ENCODE measurements around the gene SCAMP3.
"Not testable (repeated sequence)": the region's sequence is repeated elsewhere in the genome, so short reads cannot be mapped to it uniquely, and the experiment has no call there.

SCAMP3 gene

DNA sequence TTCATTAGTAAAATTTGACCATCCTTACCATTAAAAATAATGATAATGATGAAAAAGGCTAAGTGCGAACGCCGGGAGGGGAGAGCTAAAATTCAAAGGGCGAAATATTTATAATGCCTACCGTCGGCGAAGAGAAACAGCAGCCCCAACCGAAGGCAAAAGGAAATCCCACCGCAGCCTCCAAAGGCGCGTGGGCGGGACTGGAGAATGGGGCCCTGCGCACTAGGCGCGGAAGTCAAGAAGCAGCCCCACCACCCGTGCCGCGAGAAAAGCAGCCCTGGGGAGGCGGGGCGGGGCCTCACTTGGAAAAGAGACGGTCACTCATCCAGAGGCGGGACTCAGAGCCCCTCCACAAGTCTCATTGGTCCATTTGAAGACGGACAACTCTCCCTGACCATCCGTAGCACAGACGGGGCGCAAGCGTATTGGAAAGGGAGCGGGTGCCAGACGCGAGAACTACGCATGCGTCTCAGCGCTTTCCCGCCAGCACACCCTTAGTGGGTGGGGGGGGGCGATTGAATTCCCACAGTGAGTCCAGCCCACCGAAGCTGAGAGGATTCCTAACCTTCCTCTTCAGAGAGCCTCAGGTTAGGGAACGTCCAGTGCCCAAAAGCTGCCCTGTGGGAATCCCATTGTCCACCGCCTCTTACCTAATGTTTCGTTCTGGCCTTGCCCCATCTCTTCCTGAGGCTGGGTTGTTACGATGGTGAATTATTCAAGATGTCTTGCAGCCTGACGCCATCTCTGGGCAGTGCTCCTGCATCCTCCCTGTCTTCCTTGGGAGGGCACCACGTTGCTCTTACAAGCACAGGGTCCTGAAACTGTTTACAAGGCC, 34.7 kb downstream of the SCAMP3 start:
- DNase-seq (ENCODE audit: low read depth in 2 of 2): peak; percentile 97 to 100

DNA sequence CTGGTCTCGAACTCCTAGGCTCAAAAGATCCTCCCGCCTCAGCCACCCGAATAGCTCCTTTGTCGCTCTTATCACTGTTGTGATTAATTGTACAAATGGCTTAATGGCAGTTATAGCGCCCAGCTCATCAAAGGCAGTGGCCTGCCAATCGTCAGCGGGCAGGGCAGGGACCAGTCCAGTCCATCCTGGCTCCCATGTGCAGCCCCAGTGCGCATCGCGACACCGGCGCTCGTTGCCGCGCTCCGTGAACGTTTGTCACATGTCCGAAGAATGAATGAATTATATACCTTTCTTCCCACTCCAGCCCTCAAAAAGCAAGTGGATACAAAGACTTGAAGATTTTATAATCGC, 35.3 kb downstream of the SCAMP3 start:
- no peak for DNase-seq (ENCODE audit: low read depth in 2 of 2)

- peak; percentile 66 to 85 for DNase-seq (ENCODE audit: low read depth in 2 of 2)
These were observed 35.8 kb downstream of the SCAMP3 start for GRCh38 chr1:155226188-155226909.

DNA sequence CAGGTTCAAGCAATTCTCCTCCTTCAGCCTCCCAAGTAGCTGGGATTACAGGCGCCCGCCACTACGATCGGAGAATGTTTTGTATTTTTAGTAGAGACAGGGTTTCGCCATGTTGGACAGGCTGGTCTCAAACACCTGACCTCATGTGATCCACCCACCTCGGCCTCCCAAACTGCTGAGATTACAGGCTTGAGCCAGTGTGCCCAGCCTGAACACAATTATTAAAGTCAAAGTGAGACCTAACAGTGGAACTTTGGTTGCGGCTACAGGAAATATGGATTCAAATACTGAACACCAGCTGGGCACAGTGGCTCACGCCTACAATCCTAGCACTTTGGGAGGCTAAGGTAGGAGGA, 36.8 kb downstream of the SCAMP3 start:
- DNase-seq (ENCODE audit: low read depth in 2 of 2): not testable (repeated sequence)

GRCh38 chr1:155223047-155223446, 39.1 kb downstream of the SCAMP3 start:
- DNase-seq (ENCODE audit: low read depth in 2 of 2): no peak

- not testable (repeated sequence) for DNase-seq (ENCODE audit: low read depth in 2 of 2)
These were observed 41.8 kb downstream of the SCAMP3 start for GRCh38 chr1:155220211-155220965.

DNA sequence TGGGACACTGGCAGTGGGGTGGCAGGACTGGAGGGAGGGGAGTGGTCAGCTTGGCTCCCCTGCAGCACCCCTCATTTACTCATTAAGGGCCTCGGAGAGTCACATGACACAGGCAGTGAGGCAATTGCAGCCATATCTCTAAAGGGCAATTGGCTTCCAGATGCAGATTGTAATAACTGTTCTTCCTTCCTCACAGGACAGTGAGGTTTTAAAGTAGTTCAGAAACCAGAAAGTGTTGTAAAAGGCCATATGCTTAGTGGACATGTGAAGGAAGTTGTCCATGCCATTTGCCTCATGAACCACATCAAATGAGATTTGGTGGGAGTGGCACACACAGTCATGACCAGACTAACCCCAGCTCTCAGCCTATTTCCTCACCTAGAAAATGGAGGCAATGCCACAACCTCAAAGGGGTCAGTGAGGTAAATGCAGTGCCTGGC, 42.5 kb downstream of the SCAMP3 start:
- no peak for DNase-seq (ENCODE audit: low read depth in 2 of 2)

- no peak for DNase-seq (ENCODE audit: low read depth in 2 of 2)
These were observed 43.1 kb downstream of the SCAMP3 start for GRCh38 chr1:155218854-155219591.

DNA sequence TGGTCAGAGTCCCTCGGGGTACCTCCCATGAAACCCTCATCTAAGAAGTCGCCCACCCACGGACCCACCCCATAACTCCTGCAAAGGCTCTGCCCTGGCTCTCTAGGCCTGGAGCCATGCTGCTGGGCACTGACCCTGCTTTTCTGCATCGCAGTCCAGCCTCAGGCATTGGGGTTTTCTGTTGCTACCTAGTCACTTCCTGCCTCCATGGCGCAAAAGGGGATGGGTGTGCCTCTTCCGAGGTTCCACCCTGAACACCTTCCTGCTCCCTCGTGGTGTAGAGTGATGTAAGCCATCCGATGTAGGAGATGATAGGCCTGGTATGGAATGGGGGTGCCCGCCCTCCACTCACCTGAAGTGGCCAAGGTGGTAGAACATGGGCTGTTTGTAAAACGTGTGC, 47.5 kb downstream of the SCAMP3 start:
- DNase-seq (ENCODE audit: low read depth in 2 of 2): not testable (repeated sequence)

- DNase-seq (ENCODE audit: low read depth in 2 of 2): not testable (repeated sequence)
These were observed 50.1 kb downstream of the SCAMP3 start for GRCh38 chr1:155212051-155212440.

- not testable (repeated sequence) for DNase-seq (ENCODE audit: low read depth in 2 of 2)
These were observed 50.6 kb downstream of the SCAMP3 start for GRCh38 chr1:155211381-155212050.

DNA sequence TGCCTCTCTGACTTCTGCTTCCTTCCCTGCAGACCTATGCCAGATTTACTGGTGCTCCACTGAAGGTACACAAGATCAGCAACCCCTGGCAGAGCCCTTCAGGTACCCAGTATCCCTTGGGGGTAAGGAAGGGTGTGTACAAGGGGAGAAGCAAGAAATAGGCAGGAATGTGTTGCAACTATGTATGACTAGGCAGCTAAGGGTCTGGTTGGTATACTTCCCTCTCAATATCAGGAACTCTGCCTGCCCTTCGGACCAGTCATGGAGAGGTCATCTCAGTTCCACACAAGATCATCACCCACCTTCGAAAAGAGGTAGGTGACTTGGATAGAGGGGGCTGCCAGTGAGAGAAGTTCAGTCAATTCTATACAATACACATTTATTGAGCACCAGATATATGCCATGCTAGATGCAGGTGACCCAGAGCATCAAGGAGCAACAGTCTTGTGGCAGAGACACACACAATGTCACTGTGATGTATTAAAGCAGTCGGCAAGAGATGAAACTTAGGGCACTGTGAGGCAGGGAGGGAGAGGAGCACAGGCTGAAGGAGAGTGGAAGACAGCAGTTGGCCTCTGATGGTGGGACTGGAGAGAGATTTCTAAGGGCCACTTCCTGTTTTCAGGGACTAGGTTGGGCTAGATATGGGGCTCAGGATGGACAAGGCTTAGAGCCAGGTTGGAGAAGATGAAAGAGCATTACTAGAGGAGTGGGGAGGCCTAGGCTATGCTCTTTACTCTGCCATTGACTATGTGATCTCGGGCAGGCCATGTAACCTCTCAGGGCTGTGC, 51.7 kb downstream of the SCAMP3 start:
- no peak for DNase-seq (ENCODE audit: low read depth in 2 of 2)

DNA sequence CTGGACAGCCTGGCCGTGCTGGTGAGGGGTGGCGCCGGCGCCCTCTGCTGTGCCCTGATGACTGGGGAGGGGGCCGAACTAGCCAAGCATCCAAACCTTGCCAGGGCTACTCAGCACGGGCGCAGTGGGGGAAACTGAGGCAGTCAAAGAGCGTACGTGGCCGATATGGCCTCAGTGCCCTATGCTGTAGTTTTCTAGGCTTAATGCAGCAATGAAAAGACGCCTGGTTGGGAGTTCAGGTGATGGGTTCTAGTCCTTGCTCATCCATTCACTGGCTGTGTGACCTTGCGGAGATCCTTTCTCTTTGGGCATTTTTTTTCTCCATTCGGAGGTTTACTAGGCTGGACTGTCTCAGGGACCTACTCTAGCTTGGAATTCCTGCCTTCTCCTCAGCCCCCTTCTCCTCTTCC, 52.8 kb downstream of the SCAMP3 start:
- DNase-seq (ENCODE audit: low read depth in 2 of 2): no peak

GRCh38 chr1:155208541-155209311, 53.4 kb downstream of the SCAMP3 start, which contains the start of gene MTX1:
TSS of gene MTX1 (plus strand) at chr1:155208695. CDS start at chr1:155208805, 110 bp downstream.
- peak; percentile 76 to 83 for DNase-seq (ENCODE audit: low read depth in 2 of 2)

DNA sequence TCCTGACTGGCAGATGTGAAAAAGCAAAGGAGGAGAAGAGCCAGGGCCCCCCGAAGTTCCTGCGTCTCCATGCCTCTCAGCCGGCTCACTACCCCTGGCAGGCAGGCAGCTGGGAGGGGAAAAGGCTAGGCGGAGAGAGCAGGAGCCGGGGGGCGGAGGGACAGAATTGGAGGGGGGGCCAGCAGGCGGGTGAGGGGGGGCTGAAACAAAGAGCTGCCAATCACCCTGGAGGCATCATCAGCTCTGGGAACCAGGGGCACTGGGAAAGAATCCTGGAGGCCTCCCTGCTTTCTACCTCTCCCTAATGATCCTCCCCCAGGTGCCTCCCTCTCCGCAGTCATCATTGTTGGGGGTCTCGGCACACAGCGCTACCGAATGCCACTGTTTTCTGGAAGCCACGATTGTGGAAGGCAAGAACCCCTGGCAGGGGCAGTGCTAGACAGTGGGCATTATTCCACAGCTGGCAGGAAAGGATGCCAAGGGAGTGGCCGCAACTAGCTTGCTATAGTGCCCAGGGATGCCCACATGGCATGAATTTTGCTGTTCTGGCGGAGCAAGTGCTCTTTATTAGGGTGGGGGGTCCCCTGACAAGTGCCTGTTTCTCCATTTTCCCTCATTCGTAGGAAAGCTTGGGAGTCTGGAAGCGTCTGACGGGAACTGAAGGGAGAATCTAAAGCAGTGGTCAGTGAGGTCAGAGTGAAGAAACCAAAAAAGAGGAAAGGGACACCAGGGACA, 54.2 kb downstream of the SCAMP3 start, which contains the start of gene THBS3:
THBS3 (minus strand) TSS at position 92 of the 735 bp plus-strand sequence; CDS start at position 71, 21 bp downstream.
- DNase-seq (ENCODE audit: low read depth in 2 of 2): no peak

DNA sequence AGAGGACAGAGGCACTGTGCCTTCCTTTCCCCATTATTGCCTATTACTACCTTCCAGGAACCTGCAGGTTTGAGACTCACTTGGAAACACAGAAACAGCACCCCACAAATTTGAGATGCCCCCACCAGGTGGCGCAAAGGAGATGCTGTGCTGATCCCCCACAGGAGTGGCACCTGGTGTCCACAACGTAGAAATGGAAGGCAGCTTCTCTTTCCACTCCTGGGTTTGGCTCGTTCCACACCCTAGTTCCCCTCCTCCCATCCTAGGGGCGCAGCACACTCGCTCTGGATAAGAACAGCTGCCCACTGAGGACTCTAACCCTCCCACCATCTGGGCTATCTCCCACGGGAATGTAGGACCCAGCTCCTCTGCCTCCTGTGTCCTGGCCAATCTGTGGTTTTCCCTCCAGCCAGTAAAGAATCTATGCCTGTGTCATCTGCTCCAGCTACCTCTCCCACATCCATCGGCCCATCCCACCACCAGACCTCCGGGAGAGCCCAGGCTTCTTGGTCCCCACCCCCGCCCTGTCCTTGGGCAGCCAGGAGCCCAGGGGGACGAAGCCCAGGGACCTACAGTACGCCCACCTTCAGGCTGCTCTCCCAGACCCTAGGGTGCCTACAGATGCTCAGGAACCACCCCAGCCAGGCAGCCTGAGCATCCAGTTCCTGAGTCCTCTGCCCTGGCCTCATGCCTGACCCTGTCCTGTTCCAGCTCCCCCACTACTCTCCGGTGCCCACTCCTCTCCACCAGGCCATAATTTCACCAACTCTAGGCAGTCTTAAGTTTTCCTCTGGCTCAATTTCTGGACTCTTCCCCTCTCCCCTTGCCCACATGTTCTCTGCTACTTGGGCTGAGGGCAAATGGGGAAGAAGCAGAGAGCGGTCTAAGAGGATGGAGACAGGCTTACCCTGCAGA, 55.0 kb downstream of the SCAMP3 start:
- DNase-seq (ENCODE audit: low read depth in 2 of 2): peak; percentile 78 to 83

Measured in activated CD8-positive, alpha-beta memory T cell treated with anti-CD3 and anti-CD28 coated beads for 4 hours (primary cell).